ENCODE results near the gene DLX2.

DLX2 gene

DNA sequence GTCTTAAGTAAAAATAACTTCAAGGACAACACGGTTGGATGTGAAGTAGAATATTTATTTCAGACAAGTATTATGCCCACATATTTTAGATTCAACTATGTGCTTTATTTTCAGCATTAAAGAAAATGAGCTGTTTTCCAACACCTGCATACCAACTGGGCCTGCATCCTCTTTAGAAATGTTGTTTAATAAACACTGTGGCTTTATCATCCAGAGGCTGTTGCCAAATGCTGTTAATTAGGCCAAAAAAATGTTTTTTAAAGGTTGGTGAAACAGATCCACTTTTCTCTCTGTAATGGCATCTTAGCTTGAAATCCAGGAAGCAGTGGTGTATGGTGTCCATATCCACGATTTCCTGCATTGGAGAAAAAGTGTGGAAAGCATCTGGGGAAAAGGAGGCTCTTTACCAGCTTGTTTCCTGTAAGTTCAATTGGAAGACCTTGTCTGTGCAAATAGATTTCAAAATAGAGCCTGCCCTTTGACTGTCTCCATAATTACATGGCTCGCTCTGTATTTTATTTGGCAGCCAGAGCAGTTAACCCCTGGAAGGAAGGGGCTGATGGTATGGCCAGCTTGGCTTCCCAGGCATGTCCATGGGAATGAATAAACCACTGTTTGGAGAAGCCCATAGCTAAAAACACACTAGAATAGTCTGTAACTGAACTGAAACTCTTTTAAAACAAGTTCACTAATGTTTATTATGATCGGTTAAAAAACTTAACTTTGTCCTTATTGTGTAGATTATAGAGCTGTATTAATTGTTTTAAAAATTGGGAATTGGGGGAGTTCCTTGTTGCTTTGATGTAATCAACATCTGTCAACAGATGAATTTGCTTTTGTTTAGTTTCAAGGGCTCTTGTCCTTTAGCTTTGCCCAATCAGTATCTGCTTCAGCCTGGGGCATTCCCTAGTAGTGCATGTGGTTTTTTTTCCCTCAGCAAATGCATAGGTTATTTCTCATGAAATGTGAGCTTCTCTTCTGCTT lies 50.4 kb downstream of the DLX2 start:
- DNase-seq, result peak; percentile 35 to 76

GRCh38 chr2:172050479-172051125 lies 52.1 kb downstream of the DLX2 start:
- no peak for DNase-seq

GRCh38 chr2:172049567-172050120 lies 53.1 kb downstream of the DLX2 start:
- no peak for DNase-seq

Data from NCI-H2081 (cell line).